GM21447 (cell line): Measurements from ENCODE around the gene PRPF40B.

ENCODE experiments used
- ATAC-seq: cut with Tn5 transposase; IDR thresholded peaks from one replicate; pipeline ENCODE4 v1.9.1; 2021; ENCODE audit not compliant: unreplicated experiment

The PRPF40B gene

GRCh38 chr12:49635036-49635435, 11.7 kb downstream of the PRPF40B start:
- no peak for ATAC-seq

DNA sequence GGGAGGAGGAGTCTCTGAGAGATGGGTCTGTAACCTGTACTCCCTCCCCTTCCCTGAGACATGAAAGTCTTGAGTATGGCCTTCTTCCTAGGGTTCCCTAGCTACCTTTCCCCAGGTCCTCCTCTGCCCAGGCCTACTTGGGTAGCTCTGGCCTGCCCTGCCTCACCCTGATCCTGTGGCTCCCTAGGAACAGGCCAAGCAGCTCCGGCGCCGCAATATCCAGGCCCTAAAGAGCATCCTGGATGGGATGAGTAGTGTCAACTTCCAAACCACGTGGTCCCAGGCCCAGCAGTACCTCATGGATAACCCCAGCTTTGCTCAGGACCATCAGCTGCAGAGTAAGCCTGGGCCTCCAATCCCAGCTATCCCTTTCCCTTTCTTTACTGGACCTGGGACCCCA, 12.3 kb downstream of the PRPF40B start:
- no peak for ATAC-seq

GRCh38 chr12:49636574-49636973, 13.2 kb downstream of the PRPF40B start:
- ATAC-seq: no peak

- ATAC-seq: peak; percentile 77
These were observed 13.8 kb downstream of the PRPF40B start for GRCh38 chr12:49636979-49637755.

- ATAC-seq: no peak
These were observed 18.5 kb downstream of the PRPF40B start for GRCh38 chr12:49641748-49642369.

- no peak for ATAC-seq
These were observed 19.0 kb downstream of the PRPF40B start for GRCh38 chr12:49642370-49642802.

GRCh38 chr12:49643135-49643534, 19.8 kb downstream of the PRPF40B start:
- no peak for ATAC-seq

DNA sequence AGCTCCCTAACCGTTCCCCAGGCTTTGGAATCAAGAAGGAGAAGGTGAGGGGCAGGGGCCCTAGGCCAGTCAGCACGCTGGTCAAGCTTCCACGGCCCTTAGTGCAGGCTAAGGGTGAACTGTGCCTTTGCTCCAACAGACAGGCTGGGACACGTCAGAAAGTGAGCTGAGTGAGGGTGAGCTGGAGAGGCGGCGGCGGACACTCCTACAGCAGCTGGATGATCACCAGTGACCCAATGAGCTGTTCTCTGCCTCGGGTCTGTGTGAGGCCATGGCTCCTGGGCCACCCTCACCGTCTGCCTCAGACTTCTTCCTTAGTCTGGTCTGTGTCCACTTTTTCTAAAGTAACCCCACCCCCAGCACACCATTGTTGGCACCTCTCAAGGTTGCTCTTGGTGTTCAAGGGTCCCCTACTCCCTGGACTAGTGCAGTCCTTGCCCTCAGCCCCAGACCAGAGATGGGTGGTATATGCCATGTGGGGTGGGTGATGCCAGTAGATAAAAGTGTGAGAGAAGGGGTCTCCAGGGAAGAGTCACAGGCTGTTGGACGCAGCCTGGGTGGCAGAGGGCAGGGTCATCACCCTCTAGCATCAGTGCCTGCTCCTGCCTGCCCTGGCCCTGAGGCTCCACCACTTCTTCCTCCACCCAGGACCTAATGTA, 20.7 kb downstream of the PRPF40B start:
- ATAC-seq: no peak

GRCh38 chr12:49644620-49644994, 21.2 kb downstream of the PRPF40B start:
- ATAC-seq: no peak

GRCh38 chr12:49645146-49646039, 22.0 kb downstream of the PRPF40B start:
- ATAC-seq: no peak

- no peak for ATAC-seq
These were observed 23.0 kb downstream of the PRPF40B start for GRCh38 chr12:49646331-49646830.

GRCh38 chr12:49646871-49647654, 23.7 kb downstream of the PRPF40B start:
- no peak for ATAC-seq

DNA sequence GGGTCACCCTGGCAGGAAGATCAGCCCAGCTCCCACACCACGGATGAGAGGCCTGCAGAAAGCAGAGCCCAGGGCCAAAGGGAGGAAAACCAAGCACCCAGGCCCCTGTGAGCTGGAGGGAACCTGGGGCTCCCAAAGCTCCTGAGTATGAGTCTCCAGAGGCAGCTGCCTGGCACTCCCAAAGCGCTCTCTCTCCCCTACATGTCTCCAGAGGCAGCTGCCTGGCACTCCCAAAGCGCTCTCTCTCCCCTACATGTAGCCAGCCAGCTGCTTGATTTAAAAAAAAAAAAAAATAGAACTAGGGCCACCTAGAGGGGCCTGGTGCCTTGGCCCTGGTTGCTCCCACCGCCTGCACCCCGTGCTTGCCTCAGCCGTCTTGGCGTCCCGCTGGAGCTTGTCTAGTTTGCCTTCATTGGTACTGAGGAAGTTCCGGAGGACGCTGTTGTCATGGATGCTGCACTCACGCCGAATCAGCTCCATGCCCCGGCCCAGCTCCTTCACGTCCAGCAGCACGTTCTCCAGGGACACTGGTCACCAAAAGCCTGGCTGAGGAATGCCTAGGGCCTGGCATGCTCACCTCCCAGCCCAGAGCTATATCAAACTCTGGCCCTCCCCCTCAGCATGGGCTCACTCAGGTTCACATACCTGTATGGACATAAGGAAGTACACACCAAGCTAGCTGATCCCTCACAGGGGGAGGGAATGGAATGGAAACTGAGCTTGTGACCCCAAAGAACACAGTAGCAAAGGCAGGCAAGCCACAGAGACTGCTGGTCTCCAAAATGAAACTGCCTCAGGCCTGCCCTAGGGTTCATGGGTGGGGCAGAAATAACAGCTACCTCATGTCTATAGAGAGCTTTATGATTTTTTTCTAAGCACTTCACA, 24.7 kb downstream of the PRPF40B start:
- ATAC-seq: no peak

- ATAC-seq: no peak
These were observed 25.3 kb downstream of the PRPF40B start for GRCh38 chr12:49648712-49649003.

DNA sequence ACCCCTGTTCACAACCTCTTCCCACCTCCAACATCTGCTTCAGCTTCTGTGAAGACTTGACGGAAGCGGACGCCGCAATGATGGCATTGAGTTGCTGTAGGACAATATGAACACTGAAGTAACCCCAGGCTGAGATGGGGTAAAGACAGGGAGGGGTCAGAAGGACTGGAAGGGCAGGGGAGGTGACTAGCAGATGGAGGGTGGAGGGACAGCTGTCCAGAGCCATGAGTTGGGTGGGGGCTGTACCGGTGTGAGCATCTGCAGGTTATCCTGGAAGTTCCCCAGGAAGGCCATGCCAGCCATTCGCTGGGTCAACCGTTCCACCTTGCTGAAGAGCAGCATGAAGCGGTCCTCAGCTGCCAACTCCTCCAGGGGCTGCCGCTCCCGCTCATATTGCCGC, 26.1 kb downstream of the PRPF40B start:
- no peak for ATAC-seq

DNA sequence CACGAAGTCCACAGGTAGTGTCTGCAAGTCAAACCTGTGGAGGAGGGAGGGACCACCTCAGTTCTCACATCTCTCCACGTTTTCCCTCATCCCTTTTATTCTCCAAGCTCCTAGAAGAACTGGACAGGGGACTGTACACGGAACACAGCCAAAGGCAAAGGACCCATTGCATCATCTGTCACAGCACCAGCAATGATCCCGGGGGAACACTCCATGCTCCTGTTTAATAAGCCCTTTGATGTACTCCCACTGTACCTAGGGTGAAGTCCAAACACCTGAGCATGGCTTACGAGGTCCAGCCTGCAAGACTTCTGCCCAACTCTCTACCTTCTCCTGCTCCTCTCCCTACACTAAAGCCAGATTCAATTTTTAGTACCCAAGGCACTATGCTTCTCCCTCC, 26.5 kb downstream of the PRPF40B start:
- ATAC-seq: no peak

GRCh38 chr12:49651855-49652254, 28.5 kb downstream of the PRPF40B start:
- ATAC-seq: no peak

DNA sequence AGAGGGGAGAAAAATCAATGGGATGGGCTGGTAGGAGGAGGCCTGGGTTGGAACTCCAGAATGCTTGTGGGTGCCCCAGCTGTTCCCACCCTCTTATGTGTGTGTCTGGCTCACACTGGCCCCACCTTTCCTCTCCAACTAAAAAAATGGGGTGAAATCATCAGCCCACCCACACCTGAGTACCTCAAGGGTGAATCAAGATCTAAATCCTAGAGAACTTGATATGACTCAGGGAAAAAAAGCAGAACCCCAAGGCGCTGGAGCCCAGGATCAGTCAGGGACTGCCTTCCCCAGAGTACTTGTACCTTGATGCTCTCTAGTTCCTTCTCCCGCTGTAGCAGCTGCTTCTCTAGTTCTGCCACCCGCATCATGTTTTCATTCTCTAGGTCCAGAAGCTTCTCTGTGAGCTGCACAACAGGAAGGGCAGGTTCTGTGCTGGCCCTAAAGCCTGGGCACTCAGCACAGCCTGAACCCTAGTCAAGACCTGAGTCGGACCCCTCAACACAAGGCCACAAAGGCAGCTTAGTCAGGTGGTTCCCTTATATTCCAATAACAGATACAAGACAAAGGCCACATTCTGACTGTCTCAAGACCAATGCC, 29.7 kb downstream of the PRPF40B start:
- ATAC-seq: no peak

DNA sequence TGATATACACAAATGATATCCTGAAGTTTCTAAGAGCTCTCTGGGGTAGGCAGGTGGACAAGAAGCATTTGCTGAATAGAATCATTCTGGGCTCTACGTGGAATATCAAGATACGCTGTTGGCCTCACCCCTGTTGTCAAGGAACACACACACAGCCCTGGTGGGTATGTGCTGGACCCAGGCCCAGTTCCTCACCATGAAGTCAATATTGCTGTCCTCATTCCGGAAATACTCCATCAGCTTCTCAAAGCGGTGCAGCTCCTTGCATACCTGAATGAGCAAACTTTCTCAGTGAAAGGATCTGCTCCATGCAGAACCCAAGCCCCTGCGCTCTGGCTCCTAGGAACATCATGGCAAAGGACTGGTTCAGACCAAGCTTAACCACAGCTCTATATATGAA, 31.4 kb downstream of the PRPF40B start:
- ATAC-seq: no peak
